Measurements from ENCODE around the gene TWF2.
A peak's percentile ranks its signal among the peaks of the same experiment; 100 is the strongest.

The TWF2 gene

DNA sequence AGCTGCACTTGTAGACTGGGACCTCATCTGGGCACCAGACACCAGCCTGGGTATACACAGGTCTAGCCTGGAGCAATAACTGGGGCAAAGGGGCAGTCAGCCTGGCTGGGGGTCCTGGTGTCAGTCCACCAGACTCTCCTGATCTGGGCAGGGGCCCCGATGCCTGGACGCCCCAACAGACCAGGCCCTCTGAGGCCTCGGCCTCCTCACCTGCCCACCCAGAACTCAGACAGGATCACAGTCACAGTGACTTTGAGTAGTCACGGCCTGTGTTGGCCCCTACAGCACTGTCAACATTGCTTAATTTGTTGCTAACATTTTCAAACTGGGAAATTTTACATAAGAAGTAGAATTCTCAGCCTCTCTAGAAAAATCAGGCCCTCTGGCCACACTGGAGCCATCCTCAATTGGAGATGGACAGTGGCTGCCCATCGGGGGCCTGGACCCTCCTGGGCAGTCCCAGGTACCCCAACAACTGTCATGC lies 5.8 kb downstream of the TWF2 start:
- H3K9me3 ChIP-seq (ENCODE audit: control insufficient read depth, low read length), result no peaks in the 10 kb centered on the region
- H3K27me3 ChIP-seq (ENCODE audit: control insufficient read depth, insufficient read depth, low read length), result no peaks in the 10 kb centered on the region
- H3K4me3 ChIP-seq (ENCODE audit: low read depth, low read length), result no peak overlapping the region
- H2AFZ ChIP-seq, result no peak overlapping the region
- TF ChIP-seq, protein P1, sequence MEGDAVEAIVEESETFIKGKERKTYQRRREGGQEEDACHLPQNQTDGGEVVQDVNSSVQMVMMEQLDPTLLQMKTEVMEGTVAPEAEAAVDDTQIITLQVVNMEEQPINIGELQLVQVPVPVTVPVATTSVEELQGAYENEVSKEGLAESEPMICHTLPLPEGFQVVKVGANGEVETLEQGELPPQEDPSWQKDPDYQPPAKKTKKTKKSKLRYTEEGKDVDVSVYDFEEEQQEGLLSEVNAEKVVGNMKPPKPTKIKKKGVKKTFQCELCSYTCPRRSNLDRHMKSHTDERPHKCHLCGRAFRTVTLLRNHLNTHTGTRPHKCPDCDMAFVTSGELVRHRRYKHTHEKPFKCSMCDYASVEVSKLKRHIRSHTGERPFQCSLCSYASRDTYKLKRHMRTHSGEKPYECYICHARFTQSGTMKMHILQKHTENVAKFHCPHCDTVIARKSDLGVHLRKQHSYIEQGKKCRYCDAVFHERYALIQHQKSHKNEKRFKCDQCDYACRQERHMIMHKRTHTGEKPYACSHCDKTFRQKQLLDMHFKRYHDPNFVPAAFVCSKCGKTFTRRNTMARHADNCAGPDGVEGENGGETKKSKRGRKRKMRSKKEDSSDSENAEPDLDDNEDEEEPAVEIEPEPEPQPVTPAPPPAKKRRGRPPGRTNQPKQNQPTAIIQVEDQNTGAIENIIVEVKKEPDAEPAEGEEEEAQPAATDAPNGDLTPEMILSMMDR (IDR thresholded peaks at IDR 0.05), result no peak
- H3K4me1 ChIP-seq, result peaks cover 11% of the 10 kb centered on the region
- H3K4me2 ChIP-seq (ENCODE audit: low read length), result no peak overlapping the region
- H3K79me2 ChIP-seq, result no peaks in the 10 kb centered on the region
- H3K9ac ChIP-seq, result no peak overlapping the region
- H3K27ac ChIP-seq, result no peak overlapping the region
- H3K36me3 ChIP-seq (ENCODE audit: control insufficient read depth, insufficient read depth, low read length), result no peaks in the 10 kb centered on the region

DNA sequence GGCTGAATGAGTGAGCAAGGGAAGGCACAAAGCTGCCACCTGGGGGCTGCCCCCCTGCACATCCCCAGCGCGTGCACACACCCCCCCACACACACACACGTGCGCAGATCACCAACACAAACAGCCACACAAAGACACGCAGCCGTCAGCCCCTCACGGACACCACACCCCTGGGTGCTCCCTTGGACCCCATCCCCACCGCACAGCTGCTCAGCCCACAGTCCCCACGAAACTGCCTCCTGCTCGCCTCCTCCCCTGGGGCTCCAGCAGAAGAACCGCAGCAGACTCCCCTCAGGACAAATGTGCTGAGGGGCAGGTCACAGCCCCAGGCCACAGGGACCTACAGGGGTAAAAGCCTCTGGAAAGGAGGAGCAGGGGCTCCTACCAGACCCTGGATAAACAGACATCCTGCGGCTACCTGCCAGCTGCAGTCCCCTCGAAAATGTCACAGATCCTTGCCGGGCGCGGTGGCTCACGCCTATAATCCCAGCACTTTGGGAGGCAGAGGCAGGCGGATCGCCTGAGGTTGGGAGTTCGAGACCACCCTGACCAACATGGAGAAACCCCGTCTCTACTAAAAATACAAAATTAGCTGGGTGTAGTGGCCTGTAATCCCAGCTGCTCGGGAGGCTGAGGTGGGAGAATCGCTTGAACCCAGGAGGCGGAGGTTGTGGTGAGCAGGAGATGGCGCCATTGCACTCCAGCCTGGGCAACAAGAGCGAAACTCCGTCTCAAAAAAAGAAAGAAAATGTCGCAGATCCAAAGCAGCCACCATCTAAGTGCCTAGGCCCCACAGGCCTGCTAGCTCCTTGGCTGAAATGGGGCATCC lies 6.5 kb downstream of the TWF2 start:
- Histone ChIP-seq H3K9me3 (ENCODE audit: control insufficient read depth, low read length) (no peaks in the 10 kb centered on the region), H3K4me3 (ENCODE audit: low read depth, low read length) (no peak overlapping the region), H3K4me2 (ENCODE audit: low read length) (no peak overlapping the region), H3K4me1 (peaks cover 4% of the 10 kb centered on the region), H3K36me3 (ENCODE audit: control insufficient read depth, insufficient read depth, low read length) (no peaks in the 10 kb centered on the region), H3K27ac (no peak overlapping the region), H3K9ac (no peak overlapping the region), H3K27me3 (ENCODE audit: control insufficient read depth, insufficient read depth, low read length) (no peaks in the 10 kb centered on the region), H3K79me2 (no peaks in the 10 kb centered on the region), H2AFZ (no peak overlapping the region)
- TF ChIP-seq, protein P1 (IDR thresholded peaks at IDR 0.05), result no peak

DNA sequence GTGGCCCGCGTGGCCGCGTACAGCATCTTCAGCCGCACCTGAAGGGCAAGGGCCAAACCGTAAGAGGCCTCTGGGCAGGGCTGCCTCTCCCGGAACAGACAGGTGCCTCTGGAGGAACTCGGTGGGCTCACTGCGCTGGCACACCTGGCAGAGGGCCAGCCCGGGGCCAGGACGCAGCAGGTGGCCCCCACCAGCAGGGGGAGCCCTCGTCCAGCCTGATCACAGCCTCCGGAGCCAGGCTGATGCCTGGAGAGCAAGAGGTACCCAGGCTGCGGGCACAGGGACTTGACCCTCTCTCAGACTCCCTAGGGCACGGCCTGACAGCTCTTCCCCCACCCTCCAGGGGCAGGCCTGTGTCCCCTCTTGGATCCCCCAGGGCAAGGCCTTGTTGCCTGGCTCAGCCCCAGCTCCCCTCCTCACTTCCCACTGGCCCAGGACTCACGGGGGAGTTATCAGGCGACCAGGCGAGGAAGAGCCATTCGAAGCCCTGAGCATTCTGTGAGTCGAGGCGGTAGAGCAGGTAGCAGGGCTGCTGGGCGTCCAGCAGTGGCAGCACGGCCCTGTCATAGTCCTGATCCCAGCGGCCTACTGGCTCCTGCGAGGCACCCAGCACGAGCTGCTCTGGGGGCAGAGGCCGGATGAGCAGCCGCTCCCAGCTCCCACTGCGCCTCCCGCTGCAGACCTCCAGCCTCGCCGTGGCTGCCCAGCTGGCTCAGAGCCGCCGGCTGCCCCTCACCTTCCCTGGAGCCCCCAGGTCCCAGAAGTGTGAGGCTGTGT lies 7.3 kb downstream of the TWF2 start:
- no peak overlapping the region for H2AFZ ChIP-seq
- H3K79me2 ChIP-seq, result no peaks in the 10 kb centered on the region
- H3K9me3 ChIP-seq (ENCODE audit: control insufficient read depth, low read length), result no peaks in the 10 kb centered on the region
- no peak overlapping the region for H3K4me2 ChIP-seq (ENCODE audit: low read length)
- no peaks in the 10 kb centered on the region for H3K4me1 ChIP-seq
- no peak overlapping the region for H3K27ac ChIP-seq
- no peak overlapping the region for H3K9ac ChIP-seq
- TF ChIP-seq, protein P1 (IDR thresholded peaks at IDR 0.05), result peak; percentile 95
- H3K4me3 ChIP-seq (ENCODE audit: low read depth, low read length), result no peak overlapping the region
- H3K36me3 ChIP-seq (ENCODE audit: control insufficient read depth, insufficient read depth, low read length), result no peaks in the 10 kb centered on the region
- H3K27me3 ChIP-seq (ENCODE audit: control insufficient read depth, insufficient read depth, low read length), result no peaks in the 10 kb centered on the region

DNA sequence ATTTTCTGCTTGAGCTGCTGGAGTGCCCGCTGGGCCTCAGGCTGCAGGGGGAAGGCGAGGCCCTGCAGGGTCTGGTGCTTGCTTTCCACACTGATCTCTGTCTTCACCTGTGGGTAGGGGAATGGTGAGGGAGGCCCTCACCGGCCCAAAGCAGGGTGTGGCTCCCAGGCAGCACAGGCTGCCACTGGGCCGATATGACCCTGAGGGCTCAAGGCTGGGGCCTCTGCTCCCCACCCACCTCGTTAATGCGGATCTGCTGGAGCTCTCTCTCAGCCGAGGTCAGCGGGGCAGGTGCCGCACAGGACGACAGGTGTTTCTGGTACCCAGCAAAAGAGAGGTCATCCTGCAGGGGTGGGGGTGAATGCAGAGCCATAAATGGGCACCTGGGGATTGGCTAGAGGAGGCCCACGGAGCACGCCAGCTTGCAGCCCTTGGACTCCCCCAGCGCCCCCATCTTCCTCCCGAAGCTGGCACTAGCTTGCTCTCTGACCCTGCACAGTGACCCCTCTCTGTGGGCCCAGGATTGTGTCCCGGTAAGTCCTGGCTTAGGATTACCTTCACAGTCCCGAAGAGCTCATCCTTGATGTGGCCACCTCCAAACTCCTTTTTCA lies 8.0 kb downstream of the TWF2 start:
- no peak overlapping the region for H3K9ac ChIP-seq
- H3K4me3 ChIP-seq (ENCODE audit: low read depth, low read length), result no peak overlapping the region
- H3K27ac ChIP-seq, result no peak overlapping the region
- TF ChIP-seq, protein P1 (IDR thresholded peaks at IDR 0.05), result no peak
- no peaks in the 10 kb centered on the region for H3K4me1 ChIP-seq
- H3K9me3 ChIP-seq (ENCODE audit: control insufficient read depth, low read length), result no peaks in the 10 kb centered on the region
- H3K79me2 ChIP-seq, result no peaks in the 10 kb centered on the region
- no peaks in the 10 kb centered on the region for H3K27me3 ChIP-seq (ENCODE audit: control insufficient read depth, insufficient read depth, low read length)
- H3K4me2 ChIP-seq (ENCODE audit: low read length), result no peak overlapping the region
- no peak overlapping the region for H2AFZ ChIP-seq
- H3K36me3 ChIP-seq (ENCODE audit: control insufficient read depth, insufficient read depth, low read length), result no peaks in the 10 kb centered on the region
